Keratinocyte (primary cell): ENCODE results near the gene LIN7A. TPM values are rescaled to one million over a fixed set of nuclear protein-coding genes. Genes with fewer than 3 reads are reported as not detected.

ENCODE experiments used
- DNase-seq: peaks from one replicate; pipeline ENCODE4 v3.0.0-alpha.2; 2011; ENCODE audit warnings: low read depth, missing footprints, low spot score
- FAIRE-seq: peaks from 2 replicates; lab custom pipeline; 2011; peaks lifted over from hg19 to GRCh38; lab: Jason Lieb, UNC
- H2AFZ ChIP-seq: 2 replicates; pipeline ENCODE4 v1.6.0; 2012; ENCODE audit warnings: low read length, control low read depth, inconsistent platforms; ENCODE audit not compliant: control insufficient read depth
- H3K27ac ChIP-seq: 2 replicates; pipeline ENCODE4 v1.5.1; 2011; ENCODE audit warnings: low read length; ENCODE audit not compliant: control insufficient read depth, insufficient read depth
- H3K27me3 ChIP-seq: 3 replicates; pipeline ENCODE4 v1.6.0; 2011; ENCODE audit warnings: low read length; ENCODE audit not compliant: control insufficient read depth, insufficient read depth; ENCODE audit errors: extremely low read depth
- H3K36me3 ChIP-seq, 2 experiments: 2 replicates in 1 of 2; 3 replicates in 1 of 2; pipeline ENCODE4 v1.5.1; 2011; ENCODE audit warnings: low read length in 2 of 2, mild to moderate bottlenecking in 1 of 2; ENCODE audit not compliant: control insufficient read depth in 2 of 2, insufficient read depth in 2 of 2; ENCODE audit errors: extremely low read depth in 1 of 2
- H3K4me1 ChIP-seq: 3 replicates; pipeline ENCODE4 v1.5.1; 2011; ENCODE audit warnings: low read length; ENCODE audit not compliant: control insufficient read depth, insufficient read depth; ENCODE audit errors: extremely low read depth
- H3K4me2 ChIP-seq: 3 replicates; pipeline ENCODE4 v1.6.0; 2011; ENCODE audit warnings: low read depth, low read length; ENCODE audit not compliant: control insufficient read depth, insufficient read depth; ENCODE audit errors: extremely low read depth
- H3K4me3 ChIP-seq, 3 experiments: fragments of 200-600 bp in 1 of 3; sonication (generic) in 1 of 3; 2 replicates in 2 of 3; 3 replicates in 1 of 3; pipeline ENCODE4 v1.5.1; 2011 to 2016; ENCODE audit warnings: low read length in 3 of 3, mild to moderate bottlenecking in 3 of 3, control low read depth in 2 of 3, inconsistent platforms in 1 of 3, low read depth in 1 of 3, mixed read lengths in 1 of 3, mixed run types in 1 of 3, moderate library complexity in 1 of 3; ENCODE audit not compliant: control insufficient read depth in 2 of 3, insufficient read depth in 2 of 3; ENCODE audit errors: extremely low read depth in 1 of 3
- H3K79me2 ChIP-seq: 2 replicates; pipeline ENCODE4 v1.6.0; 2012; ENCODE audit warnings: low read length; ENCODE audit not compliant: control insufficient read depth, insufficient read depth
- H3K9ac ChIP-seq: 3 replicates; pipeline ENCODE4 v1.6.0; 2011; ENCODE audit warnings: low read length; ENCODE audit not compliant: control insufficient read depth, insufficient read depth; ENCODE audit errors: extremely low read depth
- H3K9me1 ChIP-seq: 3 replicates; pipeline ENCODE4 v1.6.0; 2011; ENCODE audit warnings: low read length; ENCODE audit not compliant: control insufficient read depth, insufficient read depth; ENCODE audit errors: extremely low read depth
- H3K9me3 ChIP-seq: 2 replicates; pipeline ENCODE4 v1.5.1; 2012; ENCODE audit warnings: low read depth, low read length; ENCODE audit not compliant: control insufficient read depth
- H4K20me1 ChIP-seq: 3 replicates; pipeline ENCODE4 v1.6.0; 2011; ENCODE audit warnings: low read length; ENCODE audit not compliant: control insufficient read depth, insufficient read depth; ENCODE audit errors: extremely low read depth
- CTCF ChIP-seq, 3 experiments: IDR thresholded peaks in 1 of 3; conservative IDR thresholded peaks in 1 of 3; optimal IDR thresholded peaks in 1 of 3; 2 replicates in 2 of 3; 3 replicates in 1 of 3; pipeline versions ENCODE3 to v1.5.1; 2011; ENCODE audit warnings: low read length in 3 of 3, mild to moderate bottlenecking in 3 of 3, moderate library complexity in 2 of 3, control low read depth in 1 of 3, inconsistent platforms in 1 of 3; ENCODE audit not compliant: insufficient read depth in 2 of 3; ENCODE audit errors: extremely low read depth in 1 of 3
- EZH2 ChIP-seq: IDR thresholded peaks from one replicate; pipeline ENCODE4 v1.6.1; 2012; ENCODE audit warnings: inconsistent platforms, mild to moderate bottlenecking, low read length, moderate library complexity
- dilution Hi-C: fragments of 300-500 bp; cut with MboI; formaldehyde crosslinking; loops from one replicate; pipeline ENCODE4 v1.7.0; 2020; ENCODE audit warnings: low sequenced_read_pairs; ENCODE audit not compliant: extremely low pct_ligation_motif_present
- polyA plus RNA-seq, 5 experiments: library from polyadenylated mRNA; depleted of rRNA in 3 of 5; stranded (reverse) in 3 of 5; stranded (forward) in 1 of 5; unstranded in 1 of 5; fragments of >200 nt; gene quantifications; 1 replicate in 1 of 5; 2 replicates in 3 of 5; 3 replicates in 1 of 5; pipeline versions ENCODE4 v1.2.1 to v1.2.3, GENCODE V29; 2011 to 2012; ENCODE audit warnings: missing spikeins in 2 of 5, low read depth in 1 of 5, low replicate concordance in 1 of 5

LIN7A gene
- polyA plus RNA-seq, 1 donor (not counting 4 experiments of a cell fraction or from before 2014, with no cell fraction given), result not detected

- Histone ChIP-seq H3K9ac (no peak overlapping the region), H3K27me3 (no peaks in the 10 kb centered on the region), H3K79me2 (no peaks in the 10 kb centered on the region), H3K9me3 (no peaks in the 10 kb centered on the region), H3K4me1 (no peaks in the 10 kb centered on the region), H3K9me1 (no peaks in the 10 kb centered on the region), H3K36me3 (no peaks in the 10 kb centered on the region), H3K4me2 (no peak overlapping the region), H3K27ac (no peak overlapping the region), H2AFZ (no peak overlapping the region), H3K4me3 (no peak overlapping the region), H4K20me1 (no peaks in the 10 kb centered on the region)
- dilution Hi-C loops, result no loop called here
- no peak for FAIRE-seq
- no peak for TF ChIP-seq EZH2
- TF ChIP-seq CTCF (optimal IDR thresholded peaks at IDR 0.05 in 1 of 3, IDR thresholded peaks at IDR 0.05 in 1 of 3, conservative IDR thresholded peaks at IDR 0.05 in 1 of 3; ENCODE audit: extremely low read depth in 1 of 3, insufficient read depth in 2 of 3, low read length in 3 of 3), result no peak
- no peak for DNase-seq
These were observed 123.3 kb downstream of the LIN7A start for GRCh38 chr12:80814453-80814852.

- FAIRE-seq (no peak), DNase-seq (no peak)
- Histone ChIP-seq H3K79me2 (no peaks in the 10 kb centered on the region), H3K36me3 (no peaks in the 10 kb centered on the region), H3K4me1 (no peaks in the 10 kb centered on the region), H2AFZ (no peak overlapping the region), H3K9me1 (no peaks in the 10 kb centered on the region), H4K20me1 (no peaks in the 10 kb centered on the region), H3K9ac (no peak overlapping the region), H3K9me3 (no peaks in the 10 kb centered on the region), H3K27me3 (no peaks in the 10 kb centered on the region), H3K4me3 (no peak overlapping the region), H3K27ac (no peak overlapping the region), H3K4me2 (no peak overlapping the region)
- TF ChIP-seq CTCF (optimal IDR thresholded peaks at IDR 0.05 in 1 of 3, IDR thresholded peaks at IDR 0.05 in 1 of 3, conservative IDR thresholded peaks at IDR 0.05 in 1 of 3; ENCODE audit: extremely low read depth in 1 of 3, insufficient read depth in 2 of 3, low read length in 3 of 3), result no peak
- TF ChIP-seq EZH2, result no peak
- dilution Hi-C loops, result no loop called here
These were observed 123.9 kb downstream of the LIN7A start for GRCh38 chr12:80813820-80814219.
